ENCODE data around the gene NTRK2. TPM values are rescaled to one million over a fixed set of nuclear protein-coding genes. Genes with fewer than 3 reads are reported as not detected.
"Not testable (repeated sequence)": the region's sequence is repeated elsewhere in the genome, so short reads cannot be mapped to it uniquely, and the experiment has no call there.

Gene NTRK2
- total and polyA plus RNA-seq, 2 experiments from 2014 or later = 0.03 TPM; not detected in 1

DNA sequence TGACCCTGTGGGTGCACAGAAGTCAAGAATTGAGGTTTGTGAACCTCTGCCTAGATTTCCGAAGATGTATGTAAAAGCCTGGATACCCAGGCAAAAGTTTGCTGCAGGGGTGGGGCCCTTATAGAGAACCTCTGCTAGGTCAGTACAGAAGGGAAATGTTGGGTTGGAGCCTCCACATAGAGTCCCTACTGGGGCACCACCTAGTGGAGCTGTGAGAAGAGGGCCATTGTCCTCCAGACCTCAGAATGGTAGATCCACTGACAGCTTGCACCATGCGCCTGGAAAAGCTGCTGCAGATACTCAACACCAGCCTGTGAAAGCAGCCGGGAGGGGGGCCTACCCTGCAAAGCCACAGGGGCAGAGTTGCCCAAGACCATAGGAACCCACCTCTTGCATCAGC, 399.9 kb downstream of the NTRK2 start:
- not testable (repeated sequence) for H3K27ac ChIP-seq (ENCODE audit: low read depth); H3K4me1 Mint-ChIP-seq; H3K27ac Mint-ChIP-seq; H3K79me2 ChIP-seq (replicated peaks; ENCODE audit: insufficient read depth); H3F3A ChIP-seq (replicated peaks; ENCODE audit: low read depth); H3K27me3 Mint-ChIP-seq (ENCODE audit: insufficient read depth, low read depth, poor library complexity); H3K9me2 ChIP-seq (ENCODE audit: insufficient read depth); H3K36me3 Mint-ChIP-seq (ENCODE audit: low read depth); ATAC-seq; H3K27me3 ChIP-seq (ENCODE audit: insufficient read depth); H3K4me3 ChIP-seq; H2AFZ ChIP-seq; H3K4me3 Mint-ChIP-seq; H3K9me3 Mint-ChIP-seq; H3K4me2 ChIP-seq; H4K20me1 ChIP-seq (replicated peaks; ENCODE audit: insufficient read depth); DNase-seq (ENCODE audit: low spot score); H3K4me1 ChIP-seq (ENCODE audit: insufficient read depth); H3K36me3 ChIP-seq (ENCODE audit: insufficient read depth)
- TF ChIP-seq, protein P1, sequence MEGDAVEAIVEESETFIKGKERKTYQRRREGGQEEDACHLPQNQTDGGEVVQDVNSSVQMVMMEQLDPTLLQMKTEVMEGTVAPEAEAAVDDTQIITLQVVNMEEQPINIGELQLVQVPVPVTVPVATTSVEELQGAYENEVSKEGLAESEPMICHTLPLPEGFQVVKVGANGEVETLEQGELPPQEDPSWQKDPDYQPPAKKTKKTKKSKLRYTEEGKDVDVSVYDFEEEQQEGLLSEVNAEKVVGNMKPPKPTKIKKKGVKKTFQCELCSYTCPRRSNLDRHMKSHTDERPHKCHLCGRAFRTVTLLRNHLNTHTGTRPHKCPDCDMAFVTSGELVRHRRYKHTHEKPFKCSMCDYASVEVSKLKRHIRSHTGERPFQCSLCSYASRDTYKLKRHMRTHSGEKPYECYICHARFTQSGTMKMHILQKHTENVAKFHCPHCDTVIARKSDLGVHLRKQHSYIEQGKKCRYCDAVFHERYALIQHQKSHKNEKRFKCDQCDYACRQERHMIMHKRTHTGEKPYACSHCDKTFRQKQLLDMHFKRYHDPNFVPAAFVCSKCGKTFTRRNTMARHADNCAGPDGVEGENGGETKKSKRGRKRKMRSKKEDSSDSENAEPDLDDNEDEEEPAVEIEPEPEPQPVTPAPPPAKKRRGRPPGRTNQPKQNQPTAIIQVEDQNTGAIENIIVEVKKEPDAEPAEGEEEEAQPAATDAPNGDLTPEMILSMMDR (conservative IDR thresholded peaks at IDR 0.05; ENCODE audit: low read depth in 2 of 2) = peak in 1 of 2 experiments; percentile 41; a peak in 2 of 4 replicates

Data from GM23338 (cell line).